ENCODE measurements around the gene UNC5A.

The UNC5A gene

DNA sequence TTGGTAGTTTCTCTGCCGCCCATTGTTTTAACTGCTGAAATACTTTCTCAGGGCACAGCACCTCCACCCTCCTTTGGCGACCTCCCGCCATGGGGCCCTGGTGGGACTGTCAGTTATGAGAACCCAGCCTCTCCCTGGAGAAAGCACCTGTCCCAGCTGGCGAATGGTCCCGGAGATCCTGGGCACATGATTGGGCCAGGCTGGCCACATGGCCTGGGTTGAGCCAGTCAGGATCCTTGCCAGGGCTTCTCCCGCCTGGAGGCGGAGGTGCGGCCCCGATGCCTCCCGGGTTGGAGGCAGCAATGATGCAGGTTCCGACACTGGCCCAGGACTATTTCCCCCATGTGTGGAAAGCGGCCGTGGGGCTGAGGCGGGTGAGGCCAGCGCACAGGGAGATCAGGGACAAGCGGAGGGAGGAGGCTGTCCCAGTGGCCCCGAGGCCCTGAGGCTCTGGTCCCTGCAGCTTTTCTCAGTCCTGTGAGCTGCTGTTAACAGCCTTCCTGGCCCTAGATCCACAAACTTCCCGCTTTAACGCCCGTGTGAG, 13.6 kb downstream of the UNC5A start:
- no peak overlapping the region for H3K4me3 ChIP-seq (ENCODE audit: low read depth, low read length)
- no peak overlapping the region for H3K9ac ChIP-seq (ENCODE audit: low read length)
- peaks cover 75% of the 10 kb centered on the region for H3K27me3 ChIP-seq (ENCODE audit: control insufficient read depth, insufficient read depth, low read length)
- no peak overlapping the region for H3K27ac ChIP-seq (ENCODE audit: low read depth, low read length)
- no peaks in the 10 kb centered on the region; the same call in none of the 2 replicates for H3K4me1 ChIP-seq (ENCODE audit: control insufficient read depth, insufficient read depth, low read length)
- H3K36me3 ChIP-seq (ENCODE audit: control insufficient read depth, insufficient read depth, low read length) = no peaks in the 10 kb centered on the region
- H3K9me3 ChIP-seq (ENCODE audit: control insufficient read depth, insufficient read depth, low read depth, low read length) = no peaks in the 10 kb centered on the region

DNA sequence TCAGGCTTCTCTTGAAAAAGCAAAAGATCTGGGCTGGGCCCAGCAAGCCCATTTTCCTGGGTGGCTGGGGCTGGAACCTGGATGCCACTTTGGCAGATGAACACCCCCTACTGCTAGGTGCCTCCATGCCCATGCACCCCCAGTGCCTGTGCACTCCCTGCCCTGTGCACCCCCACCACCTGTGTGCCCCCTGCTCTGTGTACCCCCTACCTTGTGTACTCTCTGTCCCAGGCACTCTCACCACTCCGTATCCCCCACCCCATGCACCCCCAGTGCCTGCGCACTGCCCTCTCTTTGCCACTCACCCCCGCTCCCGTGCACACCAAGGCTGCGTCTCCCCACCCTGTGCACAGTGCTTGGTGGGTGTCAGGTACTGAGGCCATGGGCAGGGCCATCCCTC, 14.2 kb downstream of the UNC5A start:
- Histone ChIP-seq H3K4me1 (ENCODE audit: control insufficient read depth, insufficient read depth, low read length) (no peaks in the 10 kb centered on the region; the same call in none of the 2 replicates), H3K4me3 (ENCODE audit: low read depth, low read length) (no peak overlapping the region), H3K27ac (ENCODE audit: low read depth, low read length) (no peak overlapping the region), H3K36me3 (ENCODE audit: control insufficient read depth, insufficient read depth, low read length) (no peaks in the 10 kb centered on the region), H3K9me3 (ENCODE audit: control insufficient read depth, insufficient read depth, low read depth, low read length) (no peaks in the 10 kb centered on the region), H3K9ac (ENCODE audit: low read length) (no peak overlapping the region), H3K27me3 (ENCODE audit: control insufficient read depth, insufficient read depth, low read length) (peaks cover 69% of the 10 kb centered on the region)

DNA sequence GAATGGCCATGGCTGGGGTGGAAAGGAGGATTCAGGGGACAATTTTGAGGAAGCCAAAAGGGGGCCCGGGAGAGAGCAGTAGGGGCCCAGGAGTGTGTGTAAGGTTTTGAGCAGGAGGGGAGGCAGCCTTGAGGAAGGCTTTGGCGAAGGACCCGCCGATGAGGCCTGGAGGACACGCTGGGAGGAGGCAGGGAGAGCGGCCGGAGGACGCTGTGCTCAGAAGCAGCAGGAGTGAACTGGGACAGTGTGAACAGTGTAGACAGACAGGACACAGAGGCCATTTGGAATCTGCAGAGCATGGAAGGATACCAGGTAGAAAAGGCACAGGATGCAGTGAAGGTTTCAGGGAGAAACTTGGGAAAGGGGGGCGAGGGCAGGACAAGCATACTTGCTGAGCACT, 14.9 kb downstream of the UNC5A start:
- peaks cover 66% of the 10 kb centered on the region; the same call in 1 of the 2 replicates for H3K27me3 ChIP-seq (ENCODE audit: control insufficient read depth, insufficient read depth, low read length)
- H3K27ac ChIP-seq (ENCODE audit: low read depth, low read length) = no peak overlapping the region
- no peaks in the 10 kb centered on the region for H3K9me3 ChIP-seq (ENCODE audit: control insufficient read depth, insufficient read depth, low read depth, low read length)
- H3K9ac ChIP-seq (ENCODE audit: low read length) = no peak overlapping the region
- no peak overlapping the region for H3K4me3 ChIP-seq (ENCODE audit: low read depth, low read length)
- H3K4me1 ChIP-seq (ENCODE audit: control insufficient read depth, insufficient read depth, low read length) = no peaks in the 10 kb centered on the region; the same call in none of the 2 replicates
- H3K36me3 ChIP-seq (ENCODE audit: control insufficient read depth, insufficient read depth, low read length) = no peaks in the 10 kb centered on the region

DNA sequence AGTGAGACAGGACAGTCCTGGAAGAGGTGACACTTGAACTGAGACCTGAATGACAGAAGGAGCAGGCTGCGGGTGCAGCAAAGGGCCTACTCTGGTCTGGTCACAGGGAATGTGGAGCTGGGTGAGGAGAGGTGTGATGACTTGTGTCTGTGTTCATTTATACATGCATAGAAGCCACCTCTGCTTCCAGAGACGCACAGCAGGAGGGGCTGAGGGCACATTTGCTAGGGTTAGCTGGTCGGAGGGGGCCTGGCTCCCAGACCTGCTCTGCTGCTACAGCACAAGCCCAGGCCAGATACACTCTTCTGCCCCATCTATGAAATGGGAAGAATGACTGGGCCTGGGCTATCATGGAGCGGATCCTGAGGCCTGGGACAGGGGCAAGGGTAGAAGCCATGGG, 15.6 kb downstream of the UNC5A start:
- no peaks in the 10 kb centered on the region; the same call in none of the 2 replicates for H3K4me1 ChIP-seq (ENCODE audit: control insufficient read depth, insufficient read depth, low read length)

DNA sequence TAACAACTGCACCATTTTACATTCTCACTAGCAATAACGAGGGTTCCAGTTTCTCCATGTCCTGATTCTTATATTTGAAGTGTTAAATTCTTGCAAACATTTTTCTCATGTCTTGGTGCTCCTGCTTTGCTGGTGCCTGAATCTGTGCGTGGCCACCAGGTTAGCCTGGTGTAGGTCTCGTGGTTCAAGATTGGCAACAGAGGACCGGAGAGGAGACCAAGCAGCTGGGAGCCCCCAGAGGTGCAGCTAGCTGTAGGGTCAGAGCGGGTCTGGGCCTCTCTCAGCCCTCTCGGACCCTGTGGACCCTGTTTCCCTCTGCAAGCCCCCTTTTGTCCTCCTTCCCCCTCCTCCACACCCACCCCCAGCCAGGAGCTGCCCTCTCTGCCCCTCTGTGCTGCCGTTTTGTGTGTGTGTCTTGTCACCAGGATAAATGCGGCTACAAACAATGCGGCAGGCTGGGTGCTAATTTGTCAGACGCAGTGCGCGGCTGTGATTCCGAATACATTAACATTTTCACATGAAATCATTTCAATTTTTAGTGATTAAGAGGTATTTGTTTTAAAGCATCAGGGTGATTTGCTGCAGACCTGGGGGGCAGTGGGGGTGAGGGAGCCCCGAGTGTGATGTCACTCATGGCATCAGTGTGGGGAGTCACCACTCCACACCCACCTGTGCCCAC, 17.5 kb downstream of the UNC5A start:
- H3K27me3 ChIP-seq (ENCODE audit: control insufficient read depth, insufficient read depth, low read length) = peaks cover 48% of the 10 kb centered on the region; the same call in 1 of the 2 replicates
- no peak overlapping the region for H3K9ac ChIP-seq (ENCODE audit: low read length)
- no peak overlapping the region for H3K4me3 ChIP-seq (ENCODE audit: low read depth, low read length)
- H3K27ac ChIP-seq (ENCODE audit: low read depth, low read length) = no peak overlapping the region
- H3K4me1 ChIP-seq (ENCODE audit: control insufficient read depth, insufficient read depth, low read length) = no peaks in the 10 kb centered on the region
- no peaks in the 10 kb centered on the region for H3K9me3 ChIP-seq (ENCODE audit: control insufficient read depth, insufficient read depth, low read depth, low read length)
- no peaks in the 10 kb centered on the region for H3K36me3 ChIP-seq (ENCODE audit: control insufficient read depth, insufficient read depth, low read length)

More for the DNA sequence above, 15.6 kb downstream of the UNC5A start:
- Histone ChIP-seq H3K9me3 (ENCODE audit: control insufficient read depth, insufficient read depth, low read depth, low read length) (no peaks in the 10 kb centered on the region), H3K27ac (ENCODE audit: low read depth, low read length) (no peak overlapping the region), H3K4me3 (ENCODE audit: low read depth, low read length) (no peak overlapping the region), H3K36me3 (ENCODE audit: control insufficient read depth, insufficient read depth, low read length) (no peaks in the 10 kb centered on the region), H3K9ac (ENCODE audit: low read length) (no peak overlapping the region), H3K27me3 (ENCODE audit: control insufficient read depth, insufficient read depth, low read length) (peaks cover 58% of the 10 kb centered on the region; the same call in 1 of the 2 replicates)

DNA sequence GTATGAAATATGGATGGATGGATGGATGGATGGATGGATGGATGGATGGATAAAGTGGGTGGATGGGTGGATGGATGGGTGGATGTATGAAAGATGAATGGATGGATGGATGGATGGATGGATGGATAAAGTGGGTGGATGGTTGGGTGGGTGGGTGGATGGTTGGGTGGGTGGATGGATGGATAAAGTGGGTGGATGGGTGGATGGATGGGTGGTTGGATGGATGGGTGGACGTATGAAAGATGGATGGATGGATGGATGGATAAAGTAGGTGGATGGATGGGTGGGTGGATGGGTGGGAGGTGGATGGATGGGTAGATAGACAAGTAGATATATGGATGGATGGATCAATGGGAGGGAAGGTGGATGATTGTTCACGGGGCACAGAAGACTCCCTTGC, 19.0 kb downstream of the UNC5A start:
- H3K9ac ChIP-seq (ENCODE audit: low read length) = no peak overlapping the region
- H3K36me3 ChIP-seq (ENCODE audit: control insufficient read depth, insufficient read depth, low read length) = no peaks in the 10 kb centered on the region
- H3K27ac ChIP-seq (ENCODE audit: low read depth, low read length) = no peak overlapping the region
- no peaks in the 10 kb centered on the region for H3K9me3 ChIP-seq (ENCODE audit: control insufficient read depth, insufficient read depth, low read depth, low read length)
- H3K4me3 ChIP-seq (ENCODE audit: low read depth, low read length) = no peak overlapping the region
- no peaks in the 10 kb centered on the region for H3K4me1 ChIP-seq (ENCODE audit: control insufficient read depth, insufficient read depth, low read length)
- H3K27me3 ChIP-seq (ENCODE audit: control insufficient read depth, insufficient read depth, low read length) = peaks cover 42% of the 10 kb centered on the region; the same call in 1 of the 2 replicates

DNA sequence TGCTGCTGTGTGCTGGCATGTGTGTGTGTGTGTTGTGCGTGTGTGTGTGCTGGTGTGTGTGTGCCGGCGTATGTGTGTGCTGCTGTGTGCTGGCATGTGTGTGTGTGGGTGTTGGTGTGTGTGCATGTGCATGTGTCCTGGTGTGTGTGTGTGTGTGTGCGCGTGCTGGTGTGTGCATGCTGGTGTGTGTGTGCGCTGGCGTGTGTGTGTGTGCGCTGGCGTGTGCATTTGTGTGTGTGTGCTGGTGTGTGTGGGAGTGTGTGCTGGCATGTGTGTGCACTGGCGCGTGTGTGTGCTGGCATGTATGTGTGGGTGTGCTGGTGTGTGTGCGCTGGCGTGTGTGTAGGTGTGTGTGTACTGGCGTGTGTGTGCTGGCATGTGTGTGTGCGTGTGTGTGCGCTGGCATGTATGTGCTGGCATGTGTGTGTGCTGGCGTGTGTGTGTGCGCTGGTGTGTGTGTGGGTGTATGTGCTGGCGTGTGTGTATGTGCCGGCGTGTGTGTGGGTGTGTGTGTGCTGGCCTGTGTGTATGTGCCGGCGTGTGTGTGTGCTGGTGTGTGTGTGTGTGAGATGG, 20.1 kb downstream of the UNC5A start:
- Histone ChIP-seq H3K9ac (ENCODE audit: low read length) (no peak overlapping the region), H3K27ac (ENCODE audit: low read depth, low read length) (no peak overlapping the region), H3K4me3 (ENCODE audit: low read depth, low read length) (no peak overlapping the region), H3K27me3 (ENCODE audit: control insufficient read depth, insufficient read depth, low read length) (peaks cover 42% of the 10 kb centered on the region; the same call in 1 of the 2 replicates), H3K4me1 (ENCODE audit: control insufficient read depth, insufficient read depth, low read length) (no peaks in the 10 kb centered on the region), H3K36me3 (ENCODE audit: control insufficient read depth, insufficient read depth, low read length) (no peaks in the 10 kb centered on the region), H3K9me3 (ENCODE audit: control insufficient read depth, insufficient read depth, low read depth, low read length) (no peaks in the 10 kb centered on the region)

DNA sequence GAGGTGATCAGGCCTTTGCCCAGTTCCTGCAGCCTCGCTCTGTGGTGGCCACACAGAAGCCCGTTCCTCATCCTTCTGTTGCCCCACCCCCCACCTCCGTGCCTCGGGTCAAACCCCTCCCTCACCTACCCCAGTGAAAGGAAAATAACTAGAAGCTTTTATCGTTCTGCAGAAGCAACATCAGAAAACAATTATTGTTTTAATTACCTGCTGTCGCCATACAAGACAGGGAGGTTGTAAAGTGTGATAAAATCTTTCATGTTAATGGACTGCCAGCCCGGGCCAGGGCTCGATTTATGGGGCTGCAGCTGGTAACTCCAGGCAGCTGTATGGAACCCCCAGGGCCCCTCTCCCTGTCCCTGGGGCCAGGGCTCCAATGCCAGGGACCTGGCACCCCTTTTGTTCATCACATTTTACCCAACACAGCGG, 20.6 kb downstream of the UNC5A start:
- Histone ChIP-seq H3K4me3 (ENCODE audit: low read depth, low read length) (no peak overlapping the region), H3K9me3 (ENCODE audit: control insufficient read depth, insufficient read depth, low read depth, low read length) (no peaks in the 10 kb centered on the region), H3K4me1 (ENCODE audit: control insufficient read depth, insufficient read depth, low read length) (no peaks in the 10 kb centered on the region), H3K27ac (ENCODE audit: low read depth, low read length) (no peak overlapping the region), H3K9ac (ENCODE audit: low read length) (no peak overlapping the region), H3K36me3 (ENCODE audit: control insufficient read depth, insufficient read depth, low read length) (no peaks in the 10 kb centered on the region), H3K27me3 (ENCODE audit: control insufficient read depth, insufficient read depth, low read length) (peaks cover 42% of the 10 kb centered on the region; the same call in 1 of the 2 replicates)

DNA sequence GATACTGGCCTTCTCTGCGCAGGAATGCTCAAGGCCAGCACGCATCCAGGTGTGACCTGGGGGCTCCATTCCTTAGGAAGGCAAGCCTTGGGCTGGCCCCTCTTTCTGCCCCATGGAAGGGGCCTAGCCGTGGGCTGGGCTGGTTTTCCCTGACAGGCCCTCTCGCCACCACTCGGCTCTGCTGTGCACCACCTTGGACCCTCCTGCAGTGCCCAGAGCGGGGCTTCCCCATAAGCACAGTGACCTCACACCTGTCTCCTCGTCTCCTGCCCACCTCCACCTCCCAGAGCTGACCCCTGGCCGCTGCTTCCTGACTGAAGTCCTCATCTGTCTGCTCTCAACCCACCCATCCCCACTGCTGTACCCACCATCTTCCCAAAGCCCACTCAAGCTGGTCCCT, 21.1 kb downstream of the UNC5A start:
- Histone ChIP-seq H3K4me3 (ENCODE audit: low read depth, low read length) (no peak overlapping the region), H3K27ac (ENCODE audit: low read depth, low read length) (no peak overlapping the region), H3K4me1 (ENCODE audit: control insufficient read depth, insufficient read depth, low read length) (no peaks in the 10 kb centered on the region), H3K9ac (ENCODE audit: low read length) (no peak overlapping the region), H3K36me3 (ENCODE audit: control insufficient read depth, insufficient read depth, low read length) (no peaks in the 10 kb centered on the region), H3K9me3 (ENCODE audit: control insufficient read depth, insufficient read depth, low read depth, low read length) (no peaks in the 10 kb centered on the region), H3K27me3 (ENCODE audit: control insufficient read depth, insufficient read depth, low read length) (peaks cover 44% of the 10 kb centered on the region; the same call in 1 of the 2 replicates)

DNA sequence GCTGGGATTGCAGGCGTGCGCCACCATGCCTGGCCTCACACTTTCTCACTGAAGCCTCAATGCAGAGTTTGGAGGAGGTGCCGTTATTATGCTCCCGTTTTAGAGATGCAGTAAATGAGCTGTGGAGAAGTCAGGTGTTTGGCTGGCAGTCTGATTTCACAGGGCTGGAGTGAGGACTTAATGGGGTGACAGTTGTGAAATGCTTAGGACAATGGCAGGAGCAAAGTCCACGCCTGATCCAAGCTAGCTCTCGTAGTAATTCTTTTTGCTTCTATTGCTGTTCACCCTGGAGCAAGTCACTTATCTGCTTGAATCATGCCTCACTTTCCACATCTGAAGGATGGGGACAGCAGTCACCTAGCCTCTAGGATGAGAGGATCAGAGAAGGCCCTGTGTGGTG, 21.8 kb downstream of the UNC5A start:
- Histone ChIP-seq H3K4me1 (ENCODE audit: control insufficient read depth, insufficient read depth, low read length) (no peaks in the 10 kb centered on the region), H3K9me3 (ENCODE audit: control insufficient read depth, insufficient read depth, low read depth, low read length) (no peaks in the 10 kb centered on the region), H3K9ac (ENCODE audit: low read length) (no peak overlapping the region), H3K27ac (ENCODE audit: low read depth, low read length) (no peak overlapping the region), H3K4me3 (ENCODE audit: low read depth, low read length) (no peak overlapping the region), H3K27me3 (ENCODE audit: control insufficient read depth, insufficient read depth, low read length) (peaks cover 51% of the 10 kb centered on the region; the same call in 1 of the 2 replicates), H3K36me3 (ENCODE audit: control insufficient read depth, insufficient read depth, low read length) (no peaks in the 10 kb centered on the region)

DNA sequence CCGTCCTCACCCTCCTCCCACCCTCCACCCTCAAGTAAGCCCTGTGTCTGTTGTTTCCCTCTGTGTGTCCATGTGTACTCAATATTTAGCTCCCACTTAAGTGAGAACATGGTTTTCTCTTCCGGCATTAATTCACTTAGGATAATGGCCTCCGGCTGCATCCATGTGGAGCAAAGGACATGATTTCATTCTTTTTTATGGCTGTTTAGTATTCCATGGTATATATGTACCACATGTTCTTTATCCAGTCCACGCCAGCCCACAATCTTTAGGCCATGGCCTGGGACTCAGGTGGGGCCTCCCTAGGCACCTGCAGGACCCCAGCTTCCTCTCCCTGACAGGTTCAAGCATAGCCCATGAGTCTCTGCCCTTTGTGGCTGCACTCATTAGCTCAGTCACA, 22.9 kb downstream of the UNC5A start:
- H3K4me1 ChIP-seq (ENCODE audit: control insufficient read depth, insufficient read depth, low read length) = no peaks in the 10 kb centered on the region
- H3K27ac ChIP-seq (ENCODE audit: low read depth, low read length) = no peak overlapping the region
- no peak overlapping the region for H3K4me3 ChIP-seq (ENCODE audit: low read depth, low read length)
- H3K36me3 ChIP-seq (ENCODE audit: control insufficient read depth, insufficient read depth, low read length) = no peaks in the 10 kb centered on the region
- H3K27me3 ChIP-seq (ENCODE audit: control insufficient read depth, insufficient read depth, low read length) = peaks cover 58% of the 10 kb centered on the region
- no peak overlapping the region for H3K9ac ChIP-seq (ENCODE audit: low read length)
- no peaks in the 10 kb centered on the region for H3K9me3 ChIP-seq (ENCODE audit: control insufficient read depth, insufficient read depth, low read depth, low read length)
